ENCODE results near the gene MYO3B. TPM values are rescaled to one million over a fixed set of nuclear protein-coding genes. Genes with fewer than 3 reads are reported as not detected.

The MYO3B gene
- total and polyA plus RNA-seq, 2 donors (not counting 3 experiments of a cell fraction or from before 2014, with no cell fraction given): 0.03 TPM; not detected in 1

DNA sequence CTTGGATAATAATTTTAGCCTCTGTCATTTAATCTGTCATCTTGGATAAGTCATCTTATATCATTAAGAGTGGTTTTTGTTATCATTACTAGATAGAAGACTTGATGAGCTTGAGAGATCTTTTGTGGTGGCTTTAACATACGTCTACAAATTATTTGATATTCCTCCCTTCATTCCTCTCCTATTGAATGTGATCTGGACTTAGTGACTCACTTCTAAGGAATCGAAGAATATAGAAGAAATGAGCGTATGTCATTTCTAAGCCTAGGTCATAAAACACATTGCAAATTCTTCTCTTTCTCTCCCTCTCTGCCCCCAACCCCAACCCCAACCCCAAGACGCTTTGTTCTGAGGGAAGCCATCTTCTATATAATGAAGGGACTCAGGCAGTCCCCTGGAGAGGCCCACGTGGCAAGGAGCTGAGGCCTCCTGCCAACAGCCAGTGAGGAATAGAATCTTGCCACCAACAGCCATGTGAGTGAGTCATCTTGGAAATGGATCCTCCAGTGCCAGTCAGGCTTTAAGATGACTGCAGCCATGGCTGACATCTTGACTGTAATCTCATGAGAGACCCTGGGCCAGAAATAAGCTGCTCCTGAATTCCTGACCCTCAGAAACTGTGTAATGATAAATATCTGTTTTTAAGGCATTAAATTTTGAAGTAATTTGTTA lies 315.6 kb downstream of the MYO3B start:
- no TSS peak for BruUV-seq (replicated peaks)
- no peak for TF ChIP-seq EZH2 (IDR thresholded peaks at IDR 0.05; ENCODE audit: borderline replicate concordance, low read depth, low read length, severe bottlenecking)
- TF ChIP-seq, protein P1, sequence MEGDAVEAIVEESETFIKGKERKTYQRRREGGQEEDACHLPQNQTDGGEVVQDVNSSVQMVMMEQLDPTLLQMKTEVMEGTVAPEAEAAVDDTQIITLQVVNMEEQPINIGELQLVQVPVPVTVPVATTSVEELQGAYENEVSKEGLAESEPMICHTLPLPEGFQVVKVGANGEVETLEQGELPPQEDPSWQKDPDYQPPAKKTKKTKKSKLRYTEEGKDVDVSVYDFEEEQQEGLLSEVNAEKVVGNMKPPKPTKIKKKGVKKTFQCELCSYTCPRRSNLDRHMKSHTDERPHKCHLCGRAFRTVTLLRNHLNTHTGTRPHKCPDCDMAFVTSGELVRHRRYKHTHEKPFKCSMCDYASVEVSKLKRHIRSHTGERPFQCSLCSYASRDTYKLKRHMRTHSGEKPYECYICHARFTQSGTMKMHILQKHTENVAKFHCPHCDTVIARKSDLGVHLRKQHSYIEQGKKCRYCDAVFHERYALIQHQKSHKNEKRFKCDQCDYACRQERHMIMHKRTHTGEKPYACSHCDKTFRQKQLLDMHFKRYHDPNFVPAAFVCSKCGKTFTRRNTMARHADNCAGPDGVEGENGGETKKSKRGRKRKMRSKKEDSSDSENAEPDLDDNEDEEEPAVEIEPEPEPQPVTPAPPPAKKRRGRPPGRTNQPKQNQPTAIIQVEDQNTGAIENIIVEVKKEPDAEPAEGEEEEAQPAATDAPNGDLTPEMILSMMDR (IDR thresholded peaks at IDR 0.05; ENCODE audit: extremely low read depth in 1 of 2, insufficient read depth in 1 of 2, low read depth in 1 of 2, low read length in 2 of 2): no peak
- no peak for TF ChIP-seq GATA2 (IDR thresholded peaks at IDR 0.05; ENCODE audit: insufficient read depth, insufficient read length, low read depth, low read length)
- no peak for TF ChIP-seq MYC (IDR thresholded peaks at IDR 0.05; ENCODE audit: low read depth, low read length)
- no peak for TF ChIP-seq MAX (IDR thresholded peaks at IDR 0.05; ENCODE audit: insufficient read depth, insufficient read length)
- no peak for TF ChIP-seq JUN (IDR thresholded peaks at IDR 0.05; ENCODE audit: borderline replicate concordance, insufficient read depth, insufficient read length, low read depth)
- no peak for TF ChIP-seq POLR2A (IDR thresholded peaks at IDR 0.05; ENCODE audit: low read depth, low read length)
- no peak for TF ChIP-seq POLR2AphosphoS5 (IDR thresholded peaks at IDR 0.05; ENCODE audit: insufficient read depth, low read depth, low read length)
- TF ChIP-seq FOS (IDR thresholded peaks at IDR 0.05; ENCODE audit: borderline replicate concordance, insufficient read depth, low read length): no peak
- Histone ChIP-seq H2AFZ (ENCODE audit: low read depth, low read length) (no peak overlapping the region), H3K27ac (ENCODE audit: insufficient read depth, low read depth, low read length) (no peak overlapping the region), H3K36me3 (ENCODE audit: control insufficient read depth in 2 of 2, extremely low read depth in 1 of 2, insufficient read depth in 2 of 2, low read length in 2 of 2) (no peaks in the 10 kb centered on the region), H3K9ac (replicated peaks; ENCODE audit: extremely low read depth, insufficient read depth, low read length) (no peak overlapping the region), H3K4me3 (replicated peaks in 1 of 3; ENCODE audit: insufficient read depth in 1 of 3, low read depth in 1 of 3, low read length in 3 of 3) (no peak overlapping the region), H4K20me1 (replicated peaks; ENCODE audit: control insufficient read depth, extremely low read depth, insufficient read depth, low read length) (no peaks in the 10 kb centered on the region), H3K9me3 (replicated peaks; ENCODE audit: control insufficient read depth, insufficient read depth, low read length) (no peaks in the 10 kb centered on the region), H3K4me2 (ENCODE audit: insufficient read depth, low read length) (no peak overlapping the region), H3K79me2 (ENCODE audit: control insufficient read depth, insufficient read depth, low read length) (no peaks in the 10 kb centered on the region), H3K27me3 (ENCODE audit: control insufficient read depth in 2 of 2, insufficient read depth in 2 of 2, low read length in 2 of 2) (no peaks in the 10 kb centered on the region), H3K9me1 (replicated peaks; ENCODE audit: control insufficient read depth, extremely low read depth, insufficient read depth, low read length) (no peaks in the 10 kb centered on the region), H3K4me1 (ENCODE audit: control insufficient read depth, extremely low read depth, insufficient read depth, low read length) (no peaks in the 10 kb centered on the region)
- dilution Hi-C loops (cut with MboI; ENCODE audit: extremely low pct_ligation_motif_present, low sequenced_read_pairs) (no loop called here), intact Hi-C loops (cut with micrococcal nuclease) (no loop called here)
- no peak for FAIRE-seq
- POLR2A ChIA-PET: no interaction called here
- CTCF ChIA-PET: interaction anchor here (1.2 to 2.1 kb wide), 3 partner anchors 34 to 321 kb away, joined by 3 to 5 read pairs (median 5); no protein-coding TSS in a partner anchor
- DNase-seq (ENCODE audit: low read depth, low spot score): no peak
